ENCODE measurements around the gene ZSCAN21. TPM values are rescaled to one million over a fixed set of nuclear protein-coding genes. Genes with fewer than 3 reads are reported as not detected.

Gene ZSCAN21
- total RNA-seq, 1 donor: 9.8 TPM

- peaks cover 4% of the 10 kb centered on the region for H3K36me3 ChIP-seq (ENCODE audit: insufficient read depth, low read length)
- no peak overlapping the region for H3K4me2 ChIP-seq (ENCODE audit: insufficient read depth, low read length)
- H3K4me1 ChIP-seq (ENCODE audit: insufficient read depth, low read length): peaks cover 40% of the 10 kb centered on the region
- H3K9me3 ChIP-seq (ENCODE audit: low read depth, low read length): no peaks in the 10 kb centered on the region
- H3K27me3 ChIP-seq (ENCODE audit: insufficient read depth, low read length): no peaks in the 10 kb centered on the region
- H2AFZ ChIP-seq (ENCODE audit: low read length): no peak overlapping the region
- no peak overlapping the region for H3K27ac ChIP-seq (ENCODE audit: low read depth, low read length)
- H3K4me3 ChIP-seq (ENCODE audit: insufficient read depth, low read length): no peak overlapping the region
- DNase-seq (ENCODE audit: insufficient read length, low spot score, missing footprints): no peak
- TF ChIP-seq, protein P1, sequence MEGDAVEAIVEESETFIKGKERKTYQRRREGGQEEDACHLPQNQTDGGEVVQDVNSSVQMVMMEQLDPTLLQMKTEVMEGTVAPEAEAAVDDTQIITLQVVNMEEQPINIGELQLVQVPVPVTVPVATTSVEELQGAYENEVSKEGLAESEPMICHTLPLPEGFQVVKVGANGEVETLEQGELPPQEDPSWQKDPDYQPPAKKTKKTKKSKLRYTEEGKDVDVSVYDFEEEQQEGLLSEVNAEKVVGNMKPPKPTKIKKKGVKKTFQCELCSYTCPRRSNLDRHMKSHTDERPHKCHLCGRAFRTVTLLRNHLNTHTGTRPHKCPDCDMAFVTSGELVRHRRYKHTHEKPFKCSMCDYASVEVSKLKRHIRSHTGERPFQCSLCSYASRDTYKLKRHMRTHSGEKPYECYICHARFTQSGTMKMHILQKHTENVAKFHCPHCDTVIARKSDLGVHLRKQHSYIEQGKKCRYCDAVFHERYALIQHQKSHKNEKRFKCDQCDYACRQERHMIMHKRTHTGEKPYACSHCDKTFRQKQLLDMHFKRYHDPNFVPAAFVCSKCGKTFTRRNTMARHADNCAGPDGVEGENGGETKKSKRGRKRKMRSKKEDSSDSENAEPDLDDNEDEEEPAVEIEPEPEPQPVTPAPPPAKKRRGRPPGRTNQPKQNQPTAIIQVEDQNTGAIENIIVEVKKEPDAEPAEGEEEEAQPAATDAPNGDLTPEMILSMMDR (IDR thresholded peaks at IDR 0.05; ENCODE audit: extremely low read depth, low read depth, low read length): no peak
- peaks cover 25% of the 10 kb centered on the region for H3K79me2 ChIP-seq (ENCODE audit: insufficient read depth, low read length)
- peaks cover 2% of the 10 kb centered on the region for H4K20me1 ChIP-seq (ENCODE audit: insufficient read depth, low read length)
These were observed 35.9 kb downstream of the ZSCAN21 start for GRCh38 chr7:100085515-100085914.

- peak overlapping the region; percentile 65 for H3K4me2 ChIP-seq (ENCODE audit: insufficient read depth, low read length)
- H3K9me3 ChIP-seq (ENCODE audit: low read depth, low read length): no peaks in the 10 kb centered on the region
- peaks cover 33% of the 10 kb centered on the region for H3K4me1 ChIP-seq (ENCODE audit: insufficient read depth, low read length)
- peak; percentile 92 for DNase-seq (ENCODE audit: insufficient read length, low spot score, missing footprints)
- H3K36me3 ChIP-seq (ENCODE audit: insufficient read depth, low read length): peaks cover 20% of the 10 kb centered on the region
- TF ChIP-seq, protein P1 (IDR thresholded peaks at IDR 0.05; ENCODE audit: extremely low read depth, low read depth, low read length): no peak
- peak overlapping the region; percentile 61 for H2AFZ ChIP-seq (ENCODE audit: low read length)
- peaks cover 28% of the 10 kb centered on the region for H3K79me2 ChIP-seq (ENCODE audit: insufficient read depth, low read length)
- no peaks in the 10 kb centered on the region for H4K20me1 ChIP-seq (ENCODE audit: insufficient read depth, low read length)
- no peaks in the 10 kb centered on the region for H3K27me3 ChIP-seq (ENCODE audit: insufficient read depth, low read length)
- no peak overlapping the region for H3K4me3 ChIP-seq (ENCODE audit: insufficient read depth, low read length)
- peak overlapping the region; percentile 84 for H3K27ac ChIP-seq (ENCODE audit: low read depth, low read length)
These were observed 37.6 kb downstream of the ZSCAN21 start for GRCh38 chr7:100087055-100087750.

DNA sequence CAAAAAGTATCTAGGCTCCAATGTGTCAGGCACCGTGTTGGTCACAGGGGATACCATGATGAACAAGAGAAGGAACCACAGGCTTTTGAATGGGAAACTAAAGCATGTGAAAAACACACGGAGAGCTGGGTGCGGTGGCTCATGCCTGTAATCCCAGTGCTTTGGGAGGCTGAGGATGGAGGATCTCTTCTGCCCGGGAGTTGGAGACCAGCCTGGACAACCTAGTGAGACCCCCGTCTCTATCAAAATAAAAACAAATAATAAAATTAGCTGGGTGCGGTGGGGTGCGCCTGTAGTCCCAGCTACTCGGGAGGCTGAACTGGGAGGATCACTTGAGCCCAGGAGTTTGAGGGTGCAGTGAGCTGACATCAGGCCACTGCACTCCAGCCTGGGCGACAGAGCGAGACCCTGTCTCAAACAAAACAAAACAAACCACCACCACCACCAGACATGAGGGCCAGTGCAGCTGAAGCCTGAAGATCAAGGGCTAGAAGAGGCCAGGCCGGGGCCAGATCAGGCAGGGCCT, 38.6 kb downstream of the ZSCAN21 start:
- peaks cover 30% of the 10 kb centered on the region for H3K36me3 ChIP-seq (ENCODE audit: insufficient read depth, low read length)
- peak overlapping the region; percentile 84 for H3K27ac ChIP-seq (ENCODE audit: low read depth, low read length)
- no peak for DNase-seq (ENCODE audit: insufficient read length, low spot score, missing footprints)
- H4K20me1 ChIP-seq (ENCODE audit: insufficient read depth, low read length): no peaks in the 10 kb centered on the region
- H3K79me2 ChIP-seq (ENCODE audit: insufficient read depth, low read length): peaks cover 32% of the 10 kb centered on the region
- TF ChIP-seq, protein P1 (IDR thresholded peaks at IDR 0.05; ENCODE audit: extremely low read depth, low read depth, low read length): no peak
- peak overlapping the region; percentile 92 for H3K4me3 ChIP-seq (ENCODE audit: insufficient read depth, low read length)
- H2AFZ ChIP-seq (ENCODE audit: low read length): peak overlapping the region; percentile 79
- no peaks in the 10 kb centered on the region for H3K9me3 ChIP-seq (ENCODE audit: low read depth, low read length)
- peak overlapping the region; percentile 86 for H3K4me2 ChIP-seq (ENCODE audit: insufficient read depth, low read length)
- H3K4me1 ChIP-seq (ENCODE audit: insufficient read depth, low read length): peaks cover 31% of the 10 kb centered on the region
- no peaks in the 10 kb centered on the region for H3K27me3 ChIP-seq (ENCODE audit: insufficient read depth, low read length)

- Histone ChIP-seq H3K27ac (ENCODE audit: low read depth, low read length) (peak within 1 kb of the TSS; percentile 84), H3K4me3 (ENCODE audit: insufficient read depth, low read length) (peak within 1 kb of the TSS; percentile 92), H3K9me3 (ENCODE audit: low read depth, low read length) (no peaks in the 10 kb centered on the region), H3K27me3 (ENCODE audit: insufficient read depth, low read length) (no peaks in the 10 kb centered on the region), H3K79me2 (ENCODE audit: insufficient read depth, low read length) (peaks cover 33% of the 10 kb centered on the region), H3K36me3 (ENCODE audit: insufficient read depth, low read length) (peaks cover 37% of the 10 kb centered on the region), H3K4me1 (ENCODE audit: insufficient read depth, low read length) (peaks cover 31% of the 10 kb centered on the region), H4K20me1 (ENCODE audit: insufficient read depth, low read length) (peaks cover 5% of the 10 kb centered on the region), H3K4me2 (ENCODE audit: insufficient read depth, low read length) (peak within 1 kb of the TSS; percentile 86), H2AFZ (ENCODE audit: low read length) (peak within 1 kb of the TSS; percentile 93)
- DNase-seq (ENCODE audit: insufficient read length, low spot score, missing footprints): peak; percentile 93
- TF ChIP-seq, protein P1 (IDR thresholded peaks at IDR 0.05; ENCODE audit: extremely low read depth, low read depth, low read length): no peak
These were observed 39.3 kb downstream of the ZSCAN21 start, which contains the start of gene COPS6 for GRCh38 chr7:100088621-100089457. Gene COPS6 (plus strand): TSS chr7:100088969. CDS start chr7:100088991, 22 bp downstream.

Measured in osteoblast (primary cell).